NB4 (cell line): ENCODE data around the gene PCSK5.

Source experiments
- CTCF ChIP-seq: IDR thresholded peaks from one replicate; pipeline ENCODE4 v1.5.1; 2012; ENCODE audit warnings: low read depth, low read length
- POLR2A ChIP-seq: IDR thresholded peaks from 2 replicates; pipeline ENCODE4 v1.6.1; 2011; ENCODE audit warnings: mild to moderate bottlenecking; ENCODE audit not compliant: insufficient read length; ENCODE audit errors: extremely low read depth
- TF ChIP-seq, protein P1 (sequence below): IDR thresholded peaks from 2 replicates; pipeline ENCODE4 v1.6.1; 2011; ENCODE audit warnings: low read depth, low read length

DNA sequence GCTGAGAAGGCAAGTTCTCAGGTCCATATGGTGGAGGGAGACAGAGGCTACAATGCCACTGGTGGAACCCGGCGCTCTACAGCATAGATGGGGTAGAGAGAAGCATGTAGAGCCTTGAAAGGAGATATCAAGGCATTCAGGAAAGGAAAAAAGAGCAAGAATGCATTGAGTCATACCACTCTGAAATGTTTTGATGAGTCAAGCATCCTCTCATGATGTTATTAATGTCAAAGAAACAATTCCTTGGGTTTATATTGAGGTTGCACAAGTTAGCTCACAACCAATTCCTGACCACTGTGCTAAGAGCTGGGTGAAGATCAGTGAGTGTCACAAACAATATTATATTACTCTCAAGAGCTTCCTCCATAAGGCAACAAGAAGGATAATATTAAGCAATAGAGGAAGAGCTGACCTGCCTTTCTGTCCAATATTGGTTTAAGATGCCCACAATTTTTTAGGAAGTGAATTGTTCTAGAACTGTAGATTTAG lies 325.7 kb downstream of the PCSK5 start:
- TF ChIP-seq CTCF, result no peak
- TF ChIP-seq POLR2A, result no peak
- TF ChIP-seq, protein P1, sequence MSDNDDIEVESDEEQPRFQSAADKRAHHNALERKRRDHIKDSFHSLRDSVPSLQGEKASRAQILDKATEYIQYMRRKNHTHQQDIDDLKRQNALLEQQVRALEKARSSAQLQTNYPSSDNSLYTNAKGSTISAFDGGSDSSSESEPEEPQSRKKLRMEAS, result no peak
